ENCODE data around the gene DNAJC1. TPM values are rescaled to one million over a fixed set of nuclear protein-coding genes. Genes with fewer than 3 reads are reported as not detected.

DNAJC1 gene, protein sequence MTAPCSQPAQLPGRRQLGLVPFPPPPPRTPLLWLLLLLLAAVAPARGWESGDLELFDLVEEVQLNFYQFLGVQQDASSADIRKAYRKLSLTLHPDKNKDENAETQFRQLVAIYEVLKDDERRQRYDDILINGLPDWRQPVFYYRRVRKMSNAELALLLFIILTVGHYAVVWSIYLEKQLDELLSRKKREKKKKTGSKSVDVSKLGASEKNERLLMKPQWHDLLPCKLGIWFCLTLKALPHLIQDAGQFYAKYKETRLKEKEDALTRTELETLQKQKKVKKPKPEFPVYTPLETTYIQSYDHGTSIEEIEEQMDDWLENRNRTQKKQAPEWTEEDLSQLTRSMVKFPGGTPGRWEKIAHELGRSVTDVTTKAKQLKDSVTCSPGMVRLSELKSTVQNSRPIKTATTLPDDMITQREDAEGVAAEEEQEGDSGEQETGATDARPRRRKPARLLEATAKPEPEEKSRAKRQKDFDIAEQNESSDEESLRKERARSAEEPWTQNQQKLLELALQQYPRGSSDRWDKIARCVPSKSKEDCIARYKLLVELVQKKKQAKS
- 126 and 128 TPM in 2 replicates for polyA plus RNA-seq (2013)

DNA sequence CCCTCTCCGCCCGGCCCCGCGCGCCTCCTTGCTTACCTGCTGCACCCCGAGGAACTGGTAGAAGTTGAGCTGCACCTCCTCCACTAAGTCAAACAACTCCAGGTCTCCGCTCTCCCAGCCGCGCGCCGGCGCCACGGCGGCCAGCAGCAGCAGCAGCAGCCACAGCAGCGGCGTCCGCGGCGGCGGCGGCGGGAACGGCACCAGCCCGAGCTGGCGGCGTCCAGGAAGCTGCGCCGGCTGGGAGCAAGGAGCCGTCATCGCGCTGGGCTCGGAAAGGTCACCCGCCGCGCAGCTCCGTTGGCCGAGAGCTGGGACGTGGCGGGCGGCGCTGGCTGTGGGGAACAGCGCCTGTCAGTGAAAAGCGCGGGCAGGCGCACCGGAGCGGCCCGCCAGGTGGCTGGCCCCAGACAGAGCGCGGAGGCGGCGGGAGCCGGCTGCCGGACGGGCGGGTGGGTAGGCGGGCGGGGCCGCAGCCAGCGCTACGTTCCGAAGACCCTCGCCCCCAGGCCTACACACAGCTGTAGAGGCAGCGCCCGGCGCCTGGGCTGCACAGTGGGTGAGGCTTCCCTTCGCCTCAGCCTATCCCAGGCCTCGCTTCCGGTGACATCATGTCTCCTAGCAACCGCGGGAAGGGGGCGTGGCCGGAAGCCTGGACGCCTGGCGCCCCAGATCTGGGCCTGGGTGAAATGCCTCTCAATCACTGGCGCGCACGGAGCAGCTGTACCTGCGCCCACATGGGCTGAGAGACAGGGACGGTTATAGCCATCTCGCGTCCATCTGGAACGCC, at the start of gene DNAJC1:
Gene DNAJC1 (minus strand): TSS at position 554 of the 787 bp plus-strand sequence. CDS start 296 bp downstream, at position 258.
- no CpG with 5 or more reads among the region's 83 CpGs for whole genome bisulfite sequencing (ENCODE audit: extremely low coverage, insufficient coverage, insufficient read length)
- Histone ChIP-seq H3K4me3 (ENCODE audit: low read depth, low read length) (peak within 1 kb of the TSS; percentile 91), H4K91ac (ENCODE audit: low read depth, low read length) (peak within 1 kb of the TSS; percentile 44), H3K36me3 (ENCODE audit: control insufficient read depth in 1 of 2, insufficient read depth in 2 of 2, low read length in 2 of 2) (no peaks in the 10 kb centered on the region), H3K79me2 (ENCODE audit: control insufficient read depth, insufficient read depth, low read length, poor library complexity) (peaks cover 3% of the 10 kb centered on the region), H3K4me1 (ENCODE audit: control insufficient read depth in 1 of 2, insufficient read depth in 2 of 2, low read length in 2 of 2) (peaks cover 0 to 4% of the 10 kb centered on the region in 2 experiments), H3K27ac (ENCODE audit: low read depth, low read length) (peak within 1 kb of the TSS; percentile 87), H4K12ac (ENCODE audit: low read depth, low read length) (no peak within 1 kb of the TSS), H2AFZ (ENCODE audit: insufficient read depth, low read length, poor library complexity) (peak within 1 kb of the TSS; percentile 30), H2BK12ac (ENCODE audit: low read length) (peak within 1 kb of the TSS; percentile 12), H4K8ac (ENCODE audit: low read depth, low read length) (peak within 1 kb of the TSS; percentile 69), H3K9ac (ENCODE audit: low read length) (peak within 1 kb of the TSS; percentile 71), H3K4ac (ENCODE audit: low read depth, low read length) (no peak within 1 kb of the TSS), H2BK120ac (ENCODE audit: insufficient read depth, low read length, poor library complexity) (peak within 1 kb of the TSS; percentile 30), H2BK5ac (ENCODE audit: low read depth, low read length, poor library complexity) (peak within 1 kb of the TSS; percentile 57), H3K18ac (ENCODE audit: low read length) (peak within 1 kb of the TSS; percentile 12), H3K27me3 (ENCODE audit: insufficient read depth, low read length) (no peaks in the 10 kb centered on the region), H3K79me1 (ENCODE audit: low read length) (peaks cover 9% of the 10 kb centered on the region), H2AK5ac (ENCODE audit: low read length) (no peak within 1 kb of the TSS), H3K23ac (ENCODE audit: low read length) (no peak within 1 kb of the TSS), H3K9me3 (ENCODE audit: insufficient read depth, low read depth, low read length) (no peaks in the 10 kb centered on the region), H3K4me2 (ENCODE audit: low read length) (peak within 1 kb of the TSS; percentile 82), H3K14ac (ENCODE audit: low read length) (peak within 1 kb of the TSS; percentile 35)
- DNase-seq = peak; percentile 95 to 98

DNA sequence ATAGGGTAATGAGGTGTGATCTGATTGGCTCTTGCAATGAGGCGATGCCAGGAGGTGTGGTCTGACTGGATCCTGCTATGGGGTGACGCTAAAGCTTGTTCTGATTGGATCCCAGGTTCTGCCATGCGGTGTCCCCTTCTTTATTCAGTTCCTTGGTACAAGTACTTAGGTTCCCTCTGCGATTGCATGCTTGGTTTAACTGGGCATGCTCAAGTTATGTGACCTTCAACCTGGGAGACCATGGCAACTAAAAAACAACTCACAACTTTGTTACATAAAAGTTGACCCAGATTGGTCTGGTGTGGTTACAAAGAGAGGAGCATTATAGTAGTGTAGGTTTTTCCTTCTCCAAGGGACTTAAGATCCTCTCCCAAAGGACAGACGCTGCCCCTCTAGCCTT, 49.5 kb upstream of the DNAJC1 start:
- no peak overlapping the region for H2BK120ac ChIP-seq (ENCODE audit: insufficient read depth, low read length, poor library complexity)
- H3K4me2 ChIP-seq (ENCODE audit: low read length) = no peak overlapping the region
- H3K9ac ChIP-seq (ENCODE audit: low read length) = no peak overlapping the region
- no peak overlapping the region for H3K18ac ChIP-seq (ENCODE audit: low read length)
- H4K12ac ChIP-seq (ENCODE audit: low read depth, low read length) = no peak overlapping the region
- H3K79me2 ChIP-seq (ENCODE audit: control insufficient read depth, insufficient read depth, low read length, poor library complexity) = no peaks in the 10 kb centered on the region
- no CpG with 5 or more reads among the region's 5 CpGs for WGBS (ENCODE audit: extremely low coverage, insufficient coverage, insufficient read length)
- H3K14ac ChIP-seq (ENCODE audit: low read length) = no peak overlapping the region
- no peaks in the 10 kb centered on the region for H3K79me1 ChIP-seq (ENCODE audit: low read length)
- H2BK5ac ChIP-seq (ENCODE audit: low read depth, low read length, poor library complexity) = no peak overlapping the region
- no peak overlapping the region for H2AFZ ChIP-seq (ENCODE audit: insufficient read depth, low read length, poor library complexity)
- no peak overlapping the region for H3K23ac ChIP-seq (ENCODE audit: low read length)
- no peak overlapping the region for H2AK5ac ChIP-seq (ENCODE audit: low read length)
- peaks cover 2% of the 10 kb centered on the region for H3K9me3 ChIP-seq (ENCODE audit: insufficient read depth, low read depth, low read length)
- no peaks in the 10 kb centered on the region for H3K36me3 ChIP-seq (ENCODE audit: control insufficient read depth in 1 of 2, insufficient read depth in 2 of 2, low read length in 2 of 2)
- H3K4me3 ChIP-seq (ENCODE audit: low read depth, low read length) = no peak overlapping the region
- H3K27me3 ChIP-seq (ENCODE audit: insufficient read depth, low read length) = no peaks in the 10 kb centered on the region
- no peak overlapping the region for H3K27ac ChIP-seq (ENCODE audit: low read depth, low read length)
- DNase-seq = peak in 1 of 2 donors; percentile 37
- no peak overlapping the region for H4K91ac ChIP-seq (ENCODE audit: low read depth, low read length)
- H3K4me1 ChIP-seq (ENCODE audit: control insufficient read depth in 1 of 2, insufficient read depth in 2 of 2, low read length in 2 of 2) = peaks cover 0 to 2% of the 10 kb centered on the region in 2 experiments
- no peak overlapping the region for H2BK12ac ChIP-seq (ENCODE audit: low read length)
- H4K8ac ChIP-seq (ENCODE audit: low read depth, low read length) = no peak overlapping the region
- H3K4ac ChIP-seq (ENCODE audit: low read depth, low read length) = no peak overlapping the region

DNA sequence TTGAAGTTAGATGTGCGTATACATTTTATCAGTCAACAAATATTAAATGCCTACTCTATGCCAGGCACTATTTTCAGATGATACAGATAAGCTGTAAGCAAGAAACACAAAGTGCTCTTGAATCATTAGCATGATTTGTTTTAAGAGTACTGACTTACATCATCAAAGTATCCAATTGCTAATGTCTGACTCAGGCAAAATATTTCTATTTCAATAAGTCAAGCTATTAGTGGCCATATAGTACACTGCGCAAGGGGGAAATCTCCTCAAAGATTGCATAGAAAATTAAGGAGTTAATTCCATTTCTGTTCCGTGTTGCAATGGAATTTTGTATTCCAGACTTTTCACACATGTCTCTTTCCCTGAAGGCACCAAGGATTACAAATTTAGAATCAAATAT, 46.1 kb upstream of the DNAJC1 start:
- Histone ChIP-seq H2BK5ac (ENCODE audit: low read depth, low read length, poor library complexity) (no peak overlapping the region), H3K4me3 (ENCODE audit: low read depth, low read length) (no peak overlapping the region), H3K36me3 (ENCODE audit: control insufficient read depth in 1 of 2, insufficient read depth in 2 of 2, low read length in 2 of 2) (no peaks in the 10 kb centered on the region), H4K8ac (ENCODE audit: low read depth, low read length) (no peak overlapping the region), H3K14ac (ENCODE audit: low read length) (no peak overlapping the region), H2AK5ac (ENCODE audit: low read length) (no peak overlapping the region), H3K18ac (ENCODE audit: low read length) (no peak overlapping the region), H3K9me3 (ENCODE audit: insufficient read depth, low read depth, low read length) (peaks cover 2% of the 10 kb centered on the region), H3K9ac (ENCODE audit: low read length) (no peak overlapping the region), H2AFZ (ENCODE audit: insufficient read depth, low read length, poor library complexity) (no peak overlapping the region), H4K91ac (ENCODE audit: low read depth, low read length) (no peak overlapping the region), H2BK120ac (ENCODE audit: insufficient read depth, low read length, poor library complexity) (no peak overlapping the region), H2BK12ac (ENCODE audit: low read length) (no peak overlapping the region), H3K27ac (ENCODE audit: low read depth, low read length) (no peak overlapping the region), H3K79me1 (ENCODE audit: low read length) (no peaks in the 10 kb centered on the region), H3K23ac (ENCODE audit: low read length) (no peak overlapping the region), H3K4me2 (ENCODE audit: low read length) (no peak overlapping the region), H3K27me3 (ENCODE audit: insufficient read depth, low read length) (no peaks in the 10 kb centered on the region), H3K4me1 (ENCODE audit: control insufficient read depth in 1 of 2, insufficient read depth in 2 of 2, low read length in 2 of 2) (no peaks in the 10 kb centered on the region), H4K12ac (ENCODE audit: low read depth, low read length) (no peak overlapping the region), H3K4ac (ENCODE audit: low read depth, low read length) (no peak overlapping the region), H3K79me2 (ENCODE audit: control insufficient read depth, insufficient read depth, low read length, poor library complexity) (no peaks in the 10 kb centered on the region)
- DNase-seq = no peak
- no CpG with 5 or more reads among the region's 3 CpGs for WGBS (ENCODE audit: extremely low coverage, insufficient coverage, insufficient read length)

DNA sequence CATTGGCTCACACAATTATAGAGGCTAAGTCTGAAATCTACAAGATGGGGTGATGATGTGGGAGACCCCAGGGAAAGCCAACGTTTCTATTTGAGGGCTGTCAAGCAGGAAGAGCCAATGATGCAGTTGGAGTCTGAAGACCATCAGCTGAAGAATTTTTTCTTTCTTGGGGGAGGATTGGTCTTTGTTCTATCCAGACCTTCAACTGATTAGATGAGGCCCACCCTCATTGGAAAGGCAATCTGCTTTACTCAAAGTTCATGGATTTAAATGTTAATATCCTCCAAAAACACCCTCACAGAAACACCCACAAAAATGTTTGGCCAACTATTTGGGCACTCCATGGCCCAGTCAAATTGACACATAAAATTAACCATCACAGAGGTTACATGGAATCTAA, 44.3 kb upstream of the DNAJC1 start:
- H3K4ac ChIP-seq (ENCODE audit: low read depth, low read length) = no peak overlapping the region
- no CpG with 5 or more reads among the region's 1 CpG for WGBS (ENCODE audit: extremely low coverage, insufficient coverage, insufficient read length)

More for the DNA sequence above, 44.3 kb upstream of the DNAJC1 start:
- Histone ChIP-seq H3K14ac (ENCODE audit: low read length) (no peak overlapping the region), H3K27me3 (ENCODE audit: insufficient read depth, low read length) (no peaks in the 10 kb centered on the region), H4K8ac (ENCODE audit: low read depth, low read length) (no peak overlapping the region), H3K9ac (ENCODE audit: low read length) (no peak overlapping the region), H2AFZ (ENCODE audit: insufficient read depth, low read length, poor library complexity) (no peak overlapping the region), H3K4me3 (ENCODE audit: low read depth, low read length) (no peak overlapping the region), H3K27ac (ENCODE audit: low read depth, low read length) (no peak overlapping the region), H3K4me2 (ENCODE audit: low read length) (no peak overlapping the region), H2BK120ac (ENCODE audit: insufficient read depth, low read length, poor library complexity) (no peak overlapping the region), H4K91ac (ENCODE audit: low read depth, low read length) (no peak overlapping the region), H2BK5ac (ENCODE audit: low read depth, low read length, poor library complexity) (no peak overlapping the region), H2AK5ac (ENCODE audit: low read length) (no peak overlapping the region), H4K12ac (ENCODE audit: low read depth, low read length) (no peak overlapping the region), H2BK12ac (ENCODE audit: low read length) (no peak overlapping the region), H3K36me3 (ENCODE audit: control insufficient read depth in 1 of 2, insufficient read depth in 2 of 2, low read length in 2 of 2) (no peaks in the 10 kb centered on the region), H3K79me2 (ENCODE audit: control insufficient read depth, insufficient read depth, low read length, poor library complexity) (no peaks in the 10 kb centered on the region), H3K79me1 (ENCODE audit: low read length) (no peaks in the 10 kb centered on the region), H3K18ac (ENCODE audit: low read length) (no peak overlapping the region), H3K9me3 (ENCODE audit: insufficient read depth, low read depth, low read length) (no peaks in the 10 kb centered on the region), H3K4me1 (ENCODE audit: control insufficient read depth in 1 of 2, insufficient read depth in 2 of 2, low read length in 2 of 2) (no peaks in the 10 kb centered on the region), H3K23ac (ENCODE audit: low read length) (no peak overlapping the region)
- DNase-seq = no peak
